SK-N-SH (cell line): ENCODE data around the gene CSRNP2.

Experiments
- CTCF ChIP-seq: fragments of 200-600 bp; sonication (generic); IDR thresholded peaks from 2 replicates; pipeline ENCODE4 v1.6.1; 2017; ENCODE audit warnings: antibody characterized with exemption, mild to moderate bottlenecking, moderate library complexity
- EZH2phosphoT487 ChIP-seq: fragments of 200-600 bp; sonication (generic); IDR thresholded peaks from 2 replicates; pipeline ENCODE4 v1.6.1; 2017; ENCODE audit warnings: low read depth, mixed run types, mild to moderate bottlenecking, antibody characterized with exemption, moderate library complexity, borderline replicate concordance
- FOXM1 ChIP-seq: IDR thresholded peaks from 2 replicates; pipeline ENCODE4 v1.4.0; 2012; ENCODE audit warnings: low read depth, mild to moderate bottlenecking
- SMC3 ChIP-seq: IDR thresholded peaks from 2 replicates; pipeline ENCODE4 v1.6.1; 2012; ENCODE audit warnings: low read depth, low read length, improper control_type of control experiment
- TF ChIP-seq, protein P1 (sequence below): IDR thresholded peaks from 2 replicates; pipeline ENCODE4; 2012
- TF ChIP-seq, protein P2 (sequence below): IDR thresholded peaks from 2 replicates; pipeline ENCODE4 v1.6.1; 2012; ENCODE audit warnings: mild to moderate bottlenecking, low read depth, low read length, moderate library complexity

- TF ChIP-seq FOXM1, result no peak
- no peak for TF ChIP-seq EZH2phosphoT487
- TF ChIP-seq, protein P1, sequence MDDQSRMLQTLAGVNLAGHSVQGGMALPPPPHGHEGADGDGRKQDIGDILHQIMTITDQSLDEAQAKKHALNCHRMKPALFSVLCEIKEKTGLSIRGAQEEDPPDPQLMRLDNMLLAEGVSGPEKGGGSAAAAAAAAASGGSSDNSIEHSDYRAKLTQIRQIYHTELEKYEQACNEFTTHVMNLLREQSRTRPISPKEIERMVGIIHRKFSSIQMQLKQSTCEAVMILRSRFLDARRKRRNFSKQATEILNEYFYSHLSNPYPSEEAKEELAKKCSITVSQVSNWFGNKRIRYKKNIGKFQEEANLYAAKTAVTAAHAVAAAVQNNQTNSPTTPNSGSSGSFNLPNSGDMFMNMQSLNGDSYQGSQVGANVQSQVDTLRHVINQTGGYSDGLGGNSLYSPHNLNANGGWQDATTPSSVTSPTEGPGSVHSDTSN, result no peak
- TF ChIP-seq CTCF, result no peak
- TF ChIP-seq SMC3, result no peak
- TF ChIP-seq, protein P2, sequence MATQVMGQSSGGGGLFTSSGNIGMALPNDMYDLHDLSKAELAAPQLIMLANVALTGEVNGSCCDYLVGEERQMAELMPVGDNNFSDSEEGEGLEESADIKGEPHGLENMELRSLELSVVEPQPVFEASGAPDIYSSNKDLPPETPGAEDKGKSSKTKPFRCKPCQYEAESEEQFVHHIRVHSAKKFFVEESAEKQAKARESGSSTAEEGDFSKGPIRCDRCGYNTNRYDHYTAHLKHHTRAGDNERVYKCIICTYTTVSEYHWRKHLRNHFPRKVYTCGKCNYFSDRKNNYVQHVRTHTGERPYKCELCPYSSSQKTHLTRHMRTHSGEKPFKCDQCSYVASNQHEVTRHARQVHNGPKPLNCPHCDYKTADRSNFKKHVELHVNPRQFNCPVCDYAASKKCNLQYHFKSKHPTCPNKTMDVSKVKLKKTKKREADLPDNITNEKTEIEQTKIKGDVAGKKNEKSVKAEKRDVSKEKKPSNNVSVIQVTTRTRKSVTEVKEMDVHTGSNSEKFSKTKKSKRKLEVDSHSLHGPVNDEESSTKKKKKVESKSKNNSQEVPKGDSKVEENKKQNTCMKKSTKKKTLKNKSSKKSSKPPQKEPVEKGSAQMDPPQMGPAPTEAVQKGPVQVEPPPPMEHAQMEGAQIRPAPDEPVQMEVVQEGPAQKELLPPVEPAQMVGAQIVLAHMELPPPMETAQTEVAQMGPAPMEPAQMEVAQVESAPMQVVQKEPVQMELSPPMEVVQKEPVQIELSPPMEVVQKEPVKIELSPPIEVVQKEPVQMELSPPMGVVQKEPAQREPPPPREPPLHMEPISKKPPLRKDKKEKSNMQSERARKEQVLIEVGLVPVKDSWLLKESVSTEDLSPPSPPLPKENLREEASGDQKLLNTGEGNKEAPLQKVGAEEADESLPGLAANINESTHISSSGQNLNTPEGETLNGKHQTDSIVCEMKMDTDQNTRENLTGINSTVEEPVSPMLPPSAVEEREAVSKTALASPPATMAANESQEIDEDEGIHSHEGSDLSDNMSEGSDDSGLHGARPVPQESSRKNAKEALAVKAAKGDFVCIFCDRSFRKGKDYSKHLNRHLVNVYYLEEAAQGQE, result no peak
Observed at GRCh38 chr12:51085757-51086156, 2.4 kb upstream of the CSRNP2 start.
